GM19239 (cell line): ENCODE measurements around the gene TAS1R3.

ENCODE experiments used
- DNase-seq: peaks from one replicate; pipeline ENCODE4 v3.0.0; 2011; ENCODE audit warnings: low spot score; ENCODE audit not compliant: insufficient read length
- FAIRE-seq: peaks from 2 replicates; lab custom pipeline; 2011; peaks lifted over from hg19 to GRCh38; lab: Jason Lieb, UNC

TAS1R3 gene

DNA sequence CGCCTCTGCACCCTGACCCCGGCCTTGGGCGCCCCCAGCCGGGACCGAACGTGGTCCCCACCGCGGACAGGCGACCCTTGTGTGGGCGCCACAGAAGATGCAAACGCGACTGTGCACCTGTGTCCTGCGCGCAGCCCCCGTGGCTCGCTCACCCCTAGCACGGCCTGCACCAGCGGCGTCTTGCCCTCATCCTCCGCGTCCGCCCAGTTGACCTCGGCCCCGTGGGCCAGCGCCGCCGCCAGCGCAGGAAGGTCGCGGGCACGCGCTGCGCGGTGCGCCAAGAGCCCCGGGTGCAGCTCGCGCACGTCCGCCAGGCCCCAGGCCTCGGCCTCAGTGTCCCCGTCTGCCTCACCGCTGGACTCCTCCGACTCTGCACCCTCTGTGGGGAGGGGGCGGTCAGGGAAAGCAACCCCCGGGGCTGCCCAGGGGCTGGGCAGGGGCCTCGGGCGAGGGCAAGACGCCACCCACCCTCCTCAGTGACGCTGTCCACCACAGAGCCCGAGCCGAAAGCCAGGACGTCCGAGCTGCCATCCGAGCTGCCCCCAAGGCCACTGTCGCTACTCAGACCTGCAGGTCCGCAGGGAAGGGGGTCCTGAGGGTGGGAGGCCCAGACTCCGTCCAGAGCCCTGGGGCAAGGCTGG lies 36.7 kb upstream of the TAS1R3 start:
- no peak for FAIRE-seq
- no peak for DNase-seq

DNA sequence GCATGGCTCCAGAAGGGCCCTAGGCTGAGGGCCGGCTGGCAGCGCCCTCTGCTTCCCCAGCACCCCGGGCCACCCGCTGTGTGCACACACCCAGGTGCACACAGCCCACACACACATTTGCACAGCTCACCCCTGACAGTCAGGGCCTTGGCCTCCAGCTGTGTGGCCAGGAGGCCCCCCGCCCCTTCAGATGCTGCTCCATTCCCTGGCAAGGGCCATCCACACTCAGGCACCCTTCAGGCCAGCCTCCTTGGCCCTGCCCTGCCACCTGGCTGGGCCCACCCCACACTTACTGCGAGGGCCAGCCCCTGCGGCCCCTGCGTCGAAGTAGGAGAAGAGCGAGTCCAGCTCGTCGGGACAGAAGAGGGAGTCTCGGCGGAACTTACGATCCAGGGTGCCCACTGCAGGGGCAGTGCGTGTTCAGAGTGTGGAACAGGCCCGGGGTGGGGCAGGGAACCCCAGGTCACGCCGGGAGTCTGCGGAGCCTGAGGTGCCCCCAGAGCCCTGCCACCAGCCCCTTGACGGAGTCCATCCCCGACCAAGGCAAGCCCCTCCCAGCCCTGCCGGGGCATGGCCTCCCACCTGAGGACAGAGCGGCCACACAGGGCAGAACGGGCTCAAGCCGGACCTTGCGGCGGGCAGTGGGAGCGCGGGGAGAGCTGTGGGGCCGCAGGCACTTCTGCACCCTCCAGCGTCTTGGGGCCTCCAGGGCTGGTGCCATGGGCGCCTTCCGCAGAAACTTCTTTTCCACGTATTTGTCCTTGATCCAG lies 35.7 kb upstream of the TAS1R3 start:
- FAIRE-seq (no peak), DNase-seq (no peak)

DNA sequence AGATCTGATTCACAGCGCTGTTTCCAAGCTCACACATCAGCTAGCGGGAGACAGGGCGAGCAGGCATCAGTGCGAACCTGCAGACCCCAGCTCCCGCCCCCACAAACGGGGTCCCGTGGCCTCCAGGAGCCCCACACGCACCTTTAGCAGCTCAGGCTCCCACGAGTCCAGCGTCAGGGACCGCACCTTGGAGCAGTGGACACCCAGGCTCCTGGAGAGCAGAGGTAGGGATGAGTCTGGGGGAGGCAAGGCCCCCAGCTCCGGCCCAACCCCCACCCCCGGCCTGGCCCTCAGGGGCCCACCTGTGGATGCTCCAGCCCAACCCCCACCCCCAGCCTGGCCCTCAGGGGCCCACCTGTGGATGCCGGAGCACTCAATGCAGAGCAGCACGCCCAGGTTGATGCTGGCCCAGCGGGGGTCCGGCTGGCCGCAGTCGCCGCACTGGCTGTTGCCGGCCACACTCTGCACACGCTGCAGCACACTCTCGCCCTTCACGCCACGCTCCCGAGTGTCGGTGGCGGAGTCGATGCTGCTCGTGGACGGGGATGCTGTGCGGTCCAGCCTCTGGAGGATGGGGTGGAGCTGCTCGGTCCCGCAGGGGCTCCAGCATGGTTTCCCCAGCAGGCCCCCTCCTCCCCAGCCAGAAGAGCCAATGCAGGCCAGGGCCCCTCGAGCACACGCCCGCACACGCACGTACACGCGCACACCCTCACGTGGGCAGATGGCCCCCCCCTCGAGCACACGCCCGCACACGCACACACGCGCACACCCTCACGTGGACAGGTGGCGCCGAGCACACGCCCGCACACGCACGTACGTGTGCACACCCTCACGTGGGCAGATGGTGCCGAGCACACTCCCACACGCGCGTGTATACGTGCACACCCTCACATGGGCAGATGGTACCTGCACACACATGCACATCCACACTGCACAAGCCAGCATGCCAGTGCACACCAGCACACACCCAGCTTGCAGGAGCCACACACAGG lies 34.7 kb upstream of the TAS1R3 start:
- no peak for FAIRE-seq
- no peak for DNase-seq

DNA sequence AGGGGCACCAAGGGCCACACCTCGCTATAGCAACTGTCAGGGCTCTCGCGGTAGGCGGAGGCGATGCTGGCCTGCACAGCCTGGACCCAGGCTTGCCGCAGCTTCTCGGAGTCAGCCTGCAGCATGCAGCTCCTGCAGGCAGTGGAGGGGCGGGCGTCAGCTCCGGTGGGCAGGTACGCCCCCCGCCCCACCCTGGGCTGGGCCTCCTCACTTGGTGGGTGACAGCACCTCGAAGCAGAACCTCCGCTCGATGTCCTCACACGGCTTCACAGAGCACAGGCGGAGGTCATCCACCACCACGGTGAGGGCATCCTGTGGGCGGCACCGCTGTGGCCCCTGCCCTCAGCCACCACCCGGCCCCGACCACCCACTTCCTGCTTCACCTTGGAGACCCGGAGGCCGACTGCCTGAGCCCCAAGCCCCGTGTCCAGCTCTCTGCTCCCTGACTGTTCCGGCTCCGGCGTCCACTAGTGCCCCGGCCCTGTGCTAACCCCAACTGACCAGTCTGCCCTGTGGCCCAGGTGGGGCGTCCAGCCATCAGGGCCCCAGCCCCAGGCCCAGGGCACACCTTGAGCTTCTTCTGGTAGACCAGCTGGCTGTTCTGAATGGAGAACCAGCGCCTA lies 33.2 kb upstream of the TAS1R3 start:
- DNase-seq (no peak), FAIRE-seq (no peak)

DNA sequence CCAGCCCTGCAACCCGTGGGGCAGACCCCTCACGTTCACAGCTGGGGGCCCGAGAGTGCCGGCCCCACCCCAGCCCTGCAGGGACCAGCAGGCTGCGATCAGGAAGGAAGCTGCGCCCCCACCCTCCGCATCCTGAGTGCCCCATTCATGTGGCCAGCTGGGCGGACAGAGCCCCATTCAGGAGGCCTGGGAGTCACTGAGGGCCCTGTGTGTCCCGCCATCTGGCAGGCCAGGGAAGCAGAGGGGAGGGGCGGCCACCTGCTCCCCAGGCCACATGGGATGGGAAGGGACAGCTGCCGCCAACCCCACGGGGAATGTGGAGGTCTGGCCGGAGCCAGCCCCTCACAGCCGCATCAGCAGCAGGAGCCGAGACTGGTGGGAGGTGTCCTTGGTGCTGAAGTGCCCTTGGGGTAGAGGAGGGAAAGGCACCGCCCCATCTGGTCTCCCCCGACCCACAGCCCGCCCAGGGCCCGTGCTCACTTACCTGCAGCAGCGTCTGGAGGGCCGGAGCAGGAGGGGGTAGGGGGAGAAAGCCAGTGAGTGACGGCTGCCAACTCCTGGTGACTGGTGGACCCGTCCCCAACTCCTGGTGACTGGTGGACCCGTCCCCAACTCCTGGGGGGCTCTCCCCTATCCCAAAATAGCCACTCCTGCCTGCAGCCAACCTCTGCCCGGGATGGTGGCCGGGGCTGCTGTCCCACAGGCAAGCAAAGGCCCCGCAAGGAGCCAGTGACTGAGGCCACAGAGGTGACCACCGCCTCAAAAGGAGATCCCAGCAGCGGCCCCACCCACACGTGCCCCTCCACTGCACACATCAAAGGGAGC lies 32.0 kb upstream of the TAS1R3 start:
- DNase-seq = no peak

DNA sequence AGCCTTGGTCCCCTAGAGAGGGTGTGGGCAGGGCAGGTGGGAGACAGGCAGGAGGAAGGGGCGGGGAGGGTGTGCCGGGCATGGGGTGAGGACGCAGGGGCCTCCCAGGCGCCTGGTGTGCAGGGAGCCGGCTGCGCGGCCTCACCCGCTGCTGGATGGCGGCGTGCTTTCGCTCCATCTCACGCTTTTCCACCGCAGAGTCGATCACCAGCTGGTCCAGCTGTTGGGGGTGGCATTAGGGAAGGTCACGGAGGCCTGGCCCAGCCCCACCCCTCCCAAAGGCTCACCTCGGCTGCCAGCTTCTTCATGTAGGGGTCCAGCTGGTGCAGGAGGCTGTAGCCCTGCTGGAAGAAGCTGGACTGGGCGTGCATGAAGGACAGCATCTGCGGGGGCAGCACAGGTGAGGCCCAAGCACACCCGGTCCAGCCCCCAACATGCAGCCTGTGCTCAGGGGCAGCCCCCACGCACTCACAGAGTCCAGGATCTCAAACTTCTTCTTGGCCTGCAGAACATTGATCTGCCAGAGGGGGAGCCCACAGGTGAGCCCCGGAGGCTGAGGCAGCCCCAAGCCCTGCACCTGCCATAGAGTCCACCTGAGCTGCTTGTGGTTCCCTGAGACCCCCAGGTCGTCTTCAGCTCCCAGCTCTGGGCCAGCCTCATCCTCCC lies 31.3 kb upstream of the TAS1R3 start:
- FAIRE-seq (peak; percentile 23), DNase-seq (no peak)

More for the DNA sequence above, 32.0 kb upstream of the TAS1R3 start:
- no peak for FAIRE-seq

DNA sequence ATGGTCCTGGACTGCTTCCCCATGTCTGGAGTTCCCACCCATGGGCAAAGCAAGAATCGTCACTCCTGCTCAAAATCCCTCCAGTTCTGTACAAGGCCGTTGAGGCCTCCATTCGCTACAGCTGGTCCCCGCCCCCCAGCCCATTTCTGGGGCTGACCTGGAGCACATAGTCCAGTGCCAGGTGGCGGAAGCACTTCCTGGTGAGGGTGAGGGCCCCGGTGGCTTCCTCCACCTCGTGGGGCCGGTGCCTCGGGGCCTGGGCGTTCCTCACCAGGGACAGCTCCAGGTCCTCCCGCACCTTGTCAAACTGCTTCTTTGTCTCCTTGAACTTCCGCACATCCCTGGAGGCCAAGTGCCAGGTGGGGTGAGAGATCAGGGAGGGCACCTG lies 30.7 kb upstream of the TAS1R3 start:
- DNase-seq = no peak
- no peak for FAIRE-seq

DNA sequence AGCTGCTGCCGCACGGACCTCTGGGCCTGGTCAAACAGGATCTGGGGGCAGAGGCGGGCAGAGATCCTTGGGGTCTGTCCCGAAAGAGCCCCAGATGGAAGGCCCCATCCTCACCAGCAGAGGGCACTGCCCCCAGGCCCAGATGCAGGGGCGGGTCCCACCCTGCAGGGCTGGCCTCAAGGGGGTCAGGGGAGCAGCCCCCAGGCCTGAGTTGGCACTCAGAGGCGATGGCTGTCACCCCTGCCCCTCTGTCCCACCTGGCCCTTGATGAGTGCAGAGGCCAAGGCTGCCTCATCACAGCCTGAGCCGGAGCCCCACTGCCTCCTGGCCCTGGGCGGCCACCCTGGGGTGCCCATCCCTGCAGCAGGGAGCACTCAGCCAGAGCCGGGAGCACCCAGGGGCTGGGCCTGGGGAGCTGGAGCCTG lies 29.1 kb upstream of the TAS1R3 start:
- FAIRE-seq = no peak
- no peak for DNase-seq

DNA sequence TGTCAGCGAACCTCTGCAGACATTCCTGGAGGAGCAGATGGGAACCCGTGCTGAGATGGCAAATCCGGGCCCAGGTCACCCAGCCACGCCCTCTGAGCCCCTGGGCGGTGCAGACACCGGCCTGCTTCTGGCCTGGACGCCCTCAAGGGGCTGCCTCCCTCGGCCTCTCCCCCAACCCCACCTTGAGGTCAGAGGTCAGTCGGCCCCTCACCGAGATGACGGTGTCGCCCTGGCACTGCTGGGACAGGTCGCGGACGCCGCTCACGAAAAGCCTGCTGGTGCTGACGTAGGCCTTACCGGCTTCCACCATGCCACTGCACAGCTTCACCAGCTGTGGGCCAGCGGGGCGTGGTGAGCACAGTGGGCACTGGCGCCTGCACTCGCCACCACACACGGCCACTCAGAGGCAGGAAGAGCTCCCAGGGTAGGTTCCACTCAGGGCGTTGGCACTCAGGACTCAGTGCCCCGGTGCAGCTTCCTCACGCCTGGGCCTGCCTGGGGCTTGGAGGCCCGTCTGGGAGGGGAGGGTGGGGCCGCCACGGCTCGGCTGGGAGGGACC lies 28.1 kb upstream of the TAS1R3 start:
- FAIRE-seq (no peak), DNase-seq (no peak)

DNA sequence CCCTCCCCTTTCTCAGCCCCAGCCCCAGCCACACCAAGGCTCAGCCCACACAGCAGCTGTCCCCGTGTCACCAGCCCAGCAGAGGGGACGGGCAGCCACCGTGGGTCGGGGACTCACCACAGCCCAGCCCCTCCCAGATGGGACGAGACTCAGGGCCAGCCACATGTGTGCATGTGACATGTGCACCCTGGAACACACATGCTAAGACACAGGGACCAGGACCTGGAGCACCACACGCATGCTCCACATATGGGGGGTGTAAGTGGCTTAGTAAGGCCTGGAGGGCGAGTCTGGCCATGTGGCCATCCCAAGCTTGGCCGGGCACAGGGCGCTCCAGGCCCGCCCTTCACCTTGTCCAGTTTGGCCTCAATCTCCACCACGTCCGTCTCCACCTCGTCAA lies 27.3 kb upstream of the TAS1R3 start:
- FAIRE-seq = no peak
- no peak for DNase-seq

DNA sequence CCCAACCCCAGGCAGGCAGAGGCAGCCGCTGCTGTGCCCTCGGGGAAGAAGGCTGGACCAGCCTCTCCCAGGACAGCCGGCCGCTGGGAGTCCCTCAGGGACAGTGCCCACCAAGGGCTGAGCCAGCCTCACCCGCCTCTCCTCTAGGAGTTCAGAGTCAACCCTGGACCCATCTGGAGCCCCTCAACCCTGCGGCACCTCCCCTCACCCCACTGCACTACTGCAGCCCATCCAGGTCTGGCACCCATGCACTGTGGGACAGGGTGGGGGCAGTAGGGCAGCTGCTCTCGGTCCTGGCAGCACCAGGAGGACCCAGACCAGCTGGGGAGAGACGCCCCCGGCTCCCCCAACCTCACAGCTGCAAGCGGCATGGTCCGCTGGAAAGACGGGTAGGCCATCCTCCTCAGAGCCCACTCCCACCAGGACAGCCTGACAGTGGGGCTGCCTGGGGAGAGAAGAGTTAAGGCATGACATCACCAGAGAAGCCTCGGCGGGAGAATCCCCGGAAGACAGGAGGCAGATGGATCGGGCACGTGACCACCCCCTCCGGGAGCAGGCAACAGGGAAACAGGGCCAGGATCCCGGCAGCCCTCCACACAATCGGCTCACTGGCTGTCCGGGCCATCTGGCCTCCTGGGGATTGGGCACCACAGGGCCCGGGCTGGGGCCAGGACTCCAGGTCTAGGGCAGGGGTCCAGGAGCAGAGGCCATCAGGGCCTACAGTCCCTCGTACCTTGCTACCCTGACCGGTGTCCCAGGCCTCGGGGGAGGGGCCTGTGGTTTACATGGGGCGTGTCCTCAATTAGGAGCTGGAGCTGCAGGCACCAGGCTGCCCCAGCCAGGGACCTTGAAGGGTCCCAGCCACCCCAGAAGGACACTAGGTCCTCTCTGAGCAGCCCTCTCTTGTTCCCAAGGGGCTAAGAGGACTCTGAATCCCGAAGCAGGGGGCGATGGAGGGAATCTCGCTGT lies 26.5 kb upstream of the TAS1R3 start:
- DNase-seq (no peak), FAIRE-seq (no peak)

DNA sequence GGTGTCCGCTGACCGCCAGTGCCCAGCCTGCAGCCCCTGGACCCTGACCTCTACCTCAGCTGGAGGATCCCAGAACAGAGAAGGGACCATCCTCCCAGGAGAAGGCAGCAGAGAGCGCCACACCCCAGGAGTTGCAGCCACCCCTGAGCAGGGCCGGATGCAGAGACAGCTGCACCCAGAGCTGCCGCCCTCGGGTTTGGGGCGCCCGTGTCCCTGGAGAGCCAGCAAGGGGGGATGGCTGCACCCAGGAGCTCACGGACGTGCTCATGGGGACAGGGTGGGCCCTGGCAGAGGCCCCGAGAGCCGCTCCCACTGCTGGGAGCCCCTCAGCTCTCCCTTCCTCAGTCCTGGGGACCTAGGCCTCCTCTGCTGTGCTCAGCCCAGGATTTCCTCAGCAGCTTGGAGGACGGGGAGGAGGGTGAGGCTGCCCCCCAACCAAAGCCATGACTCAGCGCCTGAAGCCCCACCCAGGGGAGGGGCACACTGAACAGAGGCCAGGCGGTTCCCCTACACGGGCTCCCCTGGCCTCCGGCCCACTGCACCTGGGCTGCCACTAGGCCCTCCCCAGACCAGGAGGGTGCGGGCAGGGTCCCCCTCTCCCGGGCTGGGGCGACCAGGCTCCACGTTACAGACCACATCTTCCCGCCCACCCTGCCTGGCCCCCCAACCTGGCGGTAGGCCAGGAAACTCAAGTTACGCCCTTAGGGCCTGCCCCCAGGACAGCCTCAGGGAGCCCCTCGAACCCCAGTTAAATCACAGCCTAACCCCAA lies 25.6 kb upstream of the TAS1R3 start:
- FAIRE-seq (peak; percentile 75), DNase-seq (peak; percentile 81)

DNA sequence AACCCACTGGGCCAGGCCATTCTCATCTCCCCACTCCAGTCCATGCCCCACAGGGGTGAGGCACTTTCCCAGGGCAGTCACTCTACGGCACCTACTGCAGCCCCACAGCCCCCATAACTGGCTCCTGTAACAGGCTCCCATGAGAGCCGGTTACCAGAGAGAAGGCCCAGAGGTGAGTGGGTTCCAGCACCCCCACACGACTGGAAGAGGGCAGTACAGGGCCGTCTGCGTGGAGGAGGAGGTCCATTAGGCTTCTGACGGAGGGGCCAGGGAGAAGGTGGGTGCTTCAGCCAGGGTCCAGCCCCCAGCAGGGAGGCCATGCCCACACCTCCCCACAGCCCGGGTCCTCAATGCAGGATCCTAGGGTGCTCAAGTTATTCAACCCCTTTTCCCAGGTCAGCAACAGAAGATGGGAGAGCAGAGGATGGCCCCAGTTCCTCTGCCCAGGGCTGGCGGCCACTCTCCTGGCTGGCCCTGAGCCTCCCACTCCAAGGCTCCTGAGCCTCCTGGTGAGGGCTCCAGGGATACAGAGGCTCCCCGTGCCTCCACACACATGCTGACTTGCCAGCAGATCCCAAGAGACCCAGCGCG lies 24.9 kb upstream of the TAS1R3 start:
- FAIRE-seq = peak; percentile 51
- no peak for DNase-seq

DNA sequence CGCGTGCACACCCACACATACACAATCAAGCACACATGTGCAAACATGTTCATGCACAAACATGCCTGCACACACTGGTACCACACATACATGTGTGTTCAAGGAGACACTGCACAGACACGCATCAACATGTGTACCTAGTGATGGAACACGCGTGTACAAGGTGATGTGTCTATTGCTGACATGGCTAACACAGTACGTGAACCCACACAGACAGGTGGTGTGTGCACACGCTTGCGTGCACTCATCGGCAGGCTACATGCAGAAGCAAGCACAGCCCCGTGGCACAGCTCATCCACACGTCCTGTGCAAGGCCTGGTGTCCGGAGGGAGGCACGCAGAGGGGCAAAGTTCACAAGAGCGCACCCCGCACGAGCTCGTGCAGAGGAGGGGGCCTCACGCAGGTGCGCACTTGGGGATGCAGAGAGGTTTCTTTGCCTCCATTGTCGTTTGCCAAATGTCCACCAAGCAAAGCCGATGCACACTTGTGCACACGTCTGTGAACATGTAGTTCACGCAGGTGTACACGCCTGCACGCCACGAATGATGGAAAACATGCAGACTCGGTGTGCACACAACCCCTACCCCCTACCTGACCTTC lies 24.3 kb upstream of the TAS1R3 start:
- DNase-seq = no peak
- FAIRE-seq = no peak

DNA sequence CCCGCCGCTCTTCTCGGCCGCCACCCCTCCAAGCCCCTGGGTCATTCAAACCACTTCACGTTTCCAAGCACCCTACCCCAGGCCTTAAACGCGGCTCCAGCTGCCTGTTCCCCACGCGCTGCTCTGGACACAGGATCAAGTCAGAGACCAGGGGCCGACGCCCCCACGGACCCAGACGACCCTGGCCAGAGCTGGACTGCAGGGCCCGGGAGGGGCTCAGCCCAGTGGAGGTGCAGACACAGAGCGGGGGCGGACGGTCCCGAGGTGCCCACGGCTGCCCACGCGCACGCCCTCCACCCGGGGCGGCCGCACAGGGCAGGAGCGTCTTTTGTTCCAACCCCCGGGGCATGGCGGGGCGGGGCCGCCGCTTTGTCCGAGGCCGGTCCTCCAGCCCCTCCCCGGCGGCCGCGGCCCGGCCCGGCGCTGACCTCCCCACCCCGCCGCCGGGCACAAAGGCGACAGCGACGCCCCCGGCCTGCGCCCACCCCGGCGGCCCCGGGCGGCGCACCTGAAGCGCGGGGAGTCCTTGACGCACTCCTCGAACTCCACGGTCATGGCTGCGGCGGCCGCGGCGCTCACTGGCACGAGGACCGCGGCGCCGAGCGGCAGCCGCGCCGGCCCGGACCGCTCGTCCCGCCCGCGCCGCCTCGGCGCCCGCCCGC lies 23.7 kb upstream of the TAS1R3 start:
- DNase-seq = no peak
- no peak for FAIRE-seq
